Body of pancreas (tissue), 4 donors: Measurements from ENCODE around the gene OR6B2.

ENCODE experiments used
- CTCF ChIP-seq, 7 experiments: fragments of 450-650 bp in 4 of 7; fragments of 200-600 bp in 3 of 7; sonication (generic) in 3 of 7; IDR thresholded peaks; one replicate each; pipeline ENCODE4 v1.5.1; 2016 to 2019; ENCODE audit warnings: antibody characterized with exemption in 7 of 7
- POLR2A ChIP-seq, 3 donors: fragments of 450-650 bp; IDR thresholded peaks; one replicate each; pipeline ENCODE4 v1.6.1; 2016; ENCODE audit warnings: antibody characterized with exemption in 3 of 3, mild to moderate bottlenecking in 2 of 3

- no peak for TF ChIP-seq POLR2A (IDR thresholded peaks at IDR 0.05)
- no peak for TF ChIP-seq CTCF (IDR thresholded peaks at IDR 0.05)
Observed at GRCh38 chr2:240013343-240013742, 16.9 kb downstream of the OR6B2 start.
